ENCODE results near the gene HSPA1B. TPM values are rescaled to one million over a fixed set of nuclear protein-coding genes. Genes with fewer than 3 reads are reported as not detected.

HSPA1B gene
- total RNA-seq, 1 experiment from 2014 or later = 147 TPM

DNA sequence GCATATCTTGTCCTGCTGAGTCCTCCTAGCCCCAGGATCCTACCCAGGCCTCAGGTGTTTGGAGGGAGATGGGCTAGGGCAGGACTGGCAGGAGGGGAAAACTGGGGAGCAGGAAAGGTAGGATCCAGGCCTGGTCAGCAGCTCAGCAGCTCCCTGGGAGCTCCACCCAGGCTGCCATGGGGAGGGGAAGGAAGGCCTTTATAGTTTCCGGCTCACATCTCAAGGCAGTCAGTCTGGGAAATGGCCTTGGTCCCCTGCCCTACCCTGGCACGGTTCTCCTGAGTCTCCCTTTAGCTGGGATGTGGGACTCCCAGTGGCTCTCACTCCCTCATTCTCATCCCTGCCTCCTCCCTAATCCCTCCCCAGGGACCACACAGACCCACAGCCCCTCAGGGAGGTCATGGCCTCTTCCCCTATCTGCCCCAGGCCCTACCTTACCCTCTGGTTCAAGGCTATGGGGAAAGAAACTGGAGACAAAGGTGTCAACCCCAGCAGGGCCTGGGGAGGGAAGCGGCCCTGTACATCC lies 49.6 kb downstream of the HSPA1B start:
- no peaks in the 10 kb centered on the region for H3K9me3 ChIP-seq (ENCODE audit: control insufficient read depth, insufficient read depth, low read depth, low read length)
- peaks cover 37% of the 10 kb centered on the region for H3K4me1 ChIP-seq (ENCODE audit: control insufficient read depth, insufficient read depth, low read length)
- ChIA-PET POLR2A (no interaction called here), CTCF (no interaction called here)
- DNase-seq (ENCODE audit: low read depth, low spot score) = no peak
- ATAC-seq = peak; percentile 49
- H3K36me3 ChIP-seq (ENCODE audit: control insufficient read depth, insufficient read depth, low read length) = no peaks in the 10 kb centered on the region
- in situ Hi-C loops (cut with HindIII; ENCODE audit: low pct_unique_long_range_greater_than_20kb, low sequenced_read_pairs) (no loop called here), intact Hi-C loops (cut with micrococcal nuclease; ENCODE audit: unreplicated experiment) (no loop called here)
- TF ChIP-seq SIN3A (IDR thresholded peaks at IDR 0.05; ENCODE audit: borderline replicate concordance, insufficient read depth, low read depth, low read length) (no peak), POLR2AphosphoS5 (IDR thresholded peaks at IDR 0.05; ENCODE audit: low read depth, low read length) (no peak), TCF7L2 (IDR thresholded peaks at IDR 0.05; ENCODE audit: low read depth, low read length) (no peak)
- TF ChIP-seq, protein P1, sequence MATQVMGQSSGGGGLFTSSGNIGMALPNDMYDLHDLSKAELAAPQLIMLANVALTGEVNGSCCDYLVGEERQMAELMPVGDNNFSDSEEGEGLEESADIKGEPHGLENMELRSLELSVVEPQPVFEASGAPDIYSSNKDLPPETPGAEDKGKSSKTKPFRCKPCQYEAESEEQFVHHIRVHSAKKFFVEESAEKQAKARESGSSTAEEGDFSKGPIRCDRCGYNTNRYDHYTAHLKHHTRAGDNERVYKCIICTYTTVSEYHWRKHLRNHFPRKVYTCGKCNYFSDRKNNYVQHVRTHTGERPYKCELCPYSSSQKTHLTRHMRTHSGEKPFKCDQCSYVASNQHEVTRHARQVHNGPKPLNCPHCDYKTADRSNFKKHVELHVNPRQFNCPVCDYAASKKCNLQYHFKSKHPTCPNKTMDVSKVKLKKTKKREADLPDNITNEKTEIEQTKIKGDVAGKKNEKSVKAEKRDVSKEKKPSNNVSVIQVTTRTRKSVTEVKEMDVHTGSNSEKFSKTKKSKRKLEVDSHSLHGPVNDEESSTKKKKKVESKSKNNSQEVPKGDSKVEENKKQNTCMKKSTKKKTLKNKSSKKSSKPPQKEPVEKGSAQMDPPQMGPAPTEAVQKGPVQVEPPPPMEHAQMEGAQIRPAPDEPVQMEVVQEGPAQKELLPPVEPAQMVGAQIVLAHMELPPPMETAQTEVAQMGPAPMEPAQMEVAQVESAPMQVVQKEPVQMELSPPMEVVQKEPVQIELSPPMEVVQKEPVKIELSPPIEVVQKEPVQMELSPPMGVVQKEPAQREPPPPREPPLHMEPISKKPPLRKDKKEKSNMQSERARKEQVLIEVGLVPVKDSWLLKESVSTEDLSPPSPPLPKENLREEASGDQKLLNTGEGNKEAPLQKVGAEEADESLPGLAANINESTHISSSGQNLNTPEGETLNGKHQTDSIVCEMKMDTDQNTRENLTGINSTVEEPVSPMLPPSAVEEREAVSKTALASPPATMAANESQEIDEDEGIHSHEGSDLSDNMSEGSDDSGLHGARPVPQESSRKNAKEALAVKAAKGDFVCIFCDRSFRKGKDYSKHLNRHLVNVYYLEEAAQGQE (IDR thresholded peaks at IDR 0.05; ENCODE audit: insufficient read depth in 1 of 2, low read depth in 2 of 2, low read length in 1 of 2) = no peak
- TF ChIP-seq, protein P2, sequence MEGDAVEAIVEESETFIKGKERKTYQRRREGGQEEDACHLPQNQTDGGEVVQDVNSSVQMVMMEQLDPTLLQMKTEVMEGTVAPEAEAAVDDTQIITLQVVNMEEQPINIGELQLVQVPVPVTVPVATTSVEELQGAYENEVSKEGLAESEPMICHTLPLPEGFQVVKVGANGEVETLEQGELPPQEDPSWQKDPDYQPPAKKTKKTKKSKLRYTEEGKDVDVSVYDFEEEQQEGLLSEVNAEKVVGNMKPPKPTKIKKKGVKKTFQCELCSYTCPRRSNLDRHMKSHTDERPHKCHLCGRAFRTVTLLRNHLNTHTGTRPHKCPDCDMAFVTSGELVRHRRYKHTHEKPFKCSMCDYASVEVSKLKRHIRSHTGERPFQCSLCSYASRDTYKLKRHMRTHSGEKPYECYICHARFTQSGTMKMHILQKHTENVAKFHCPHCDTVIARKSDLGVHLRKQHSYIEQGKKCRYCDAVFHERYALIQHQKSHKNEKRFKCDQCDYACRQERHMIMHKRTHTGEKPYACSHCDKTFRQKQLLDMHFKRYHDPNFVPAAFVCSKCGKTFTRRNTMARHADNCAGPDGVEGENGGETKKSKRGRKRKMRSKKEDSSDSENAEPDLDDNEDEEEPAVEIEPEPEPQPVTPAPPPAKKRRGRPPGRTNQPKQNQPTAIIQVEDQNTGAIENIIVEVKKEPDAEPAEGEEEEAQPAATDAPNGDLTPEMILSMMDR (IDR thresholded peaks at IDR 0.05) = no peak
- peak overlapping the region; percentile 77 for H3K27ac ChIP-seq (ENCODE audit: low read length)
- BruUV-seq (replicated peaks) = no TSS peak
- H3K4me3 ChIP-seq (ENCODE audit: low read depth in 2 of 2, low read length in 2 of 2) = no peak overlapping the region
- H3K27me3 ChIP-seq (ENCODE audit: control insufficient read depth, insufficient read depth, low read length) = no peaks in the 10 kb centered on the region

DNA sequence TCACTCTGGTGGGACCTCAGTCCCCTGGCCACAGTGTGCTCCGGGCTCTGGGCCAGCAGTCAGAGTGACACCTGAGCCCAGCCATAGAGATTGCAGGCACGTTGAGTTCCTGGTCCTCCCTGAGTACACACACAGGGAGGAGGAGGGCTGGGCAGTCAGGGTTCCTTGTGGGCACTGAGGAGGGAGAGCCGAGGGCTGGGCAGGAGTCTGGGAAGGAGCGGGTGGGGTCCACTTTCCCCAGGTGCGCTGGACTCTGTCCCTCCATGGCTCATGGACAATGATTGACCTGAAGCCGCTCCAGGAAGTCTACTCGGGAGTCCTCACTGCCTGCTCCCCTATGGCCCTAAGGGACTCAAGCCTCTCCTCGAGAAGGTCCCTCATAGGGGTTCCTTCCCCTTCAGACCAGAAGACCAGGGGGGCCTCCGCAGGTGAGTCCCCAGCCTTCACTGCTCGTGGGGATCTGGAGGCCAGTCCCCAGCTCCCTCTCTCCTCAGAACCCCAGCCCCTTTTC lies 50.2 kb downstream of the HSPA1B start:
- no peaks in the 10 kb centered on the region for H3K36me3 ChIP-seq (ENCODE audit: control insufficient read depth, insufficient read depth, low read length)
- intact Hi-C loops (cut with micrococcal nuclease; ENCODE audit: unreplicated experiment) = no loop called here
- H3K27me3 ChIP-seq (ENCODE audit: control insufficient read depth, insufficient read depth, low read length) = no peaks in the 10 kb centered on the region
- no peak for DNase-seq (ENCODE audit: low read depth, low spot score)
- H3K9me3 ChIP-seq (ENCODE audit: control insufficient read depth, insufficient read depth, low read depth, low read length) = no peaks in the 10 kb centered on the region
- no TSS peak for BruUV-seq (replicated peaks)
- H3K4me3 ChIP-seq (ENCODE audit: low read depth in 2 of 2, low read length in 2 of 2) = no peak overlapping the region
- peak overlapping the region; percentile 77 for H3K27ac ChIP-seq (ENCODE audit: low read length)
- ATAC-seq = peak; percentile 60
- TF ChIP-seq POLR2AphosphoS5 (IDR thresholded peaks at IDR 0.05; ENCODE audit: low read depth, low read length) (no peak), TCF7L2 (IDR thresholded peaks at IDR 0.05; ENCODE audit: low read depth, low read length) (no peak), SIN3A (IDR thresholded peaks at IDR 0.05; ENCODE audit: borderline replicate concordance, insufficient read depth, low read depth, low read length) (no peak)
- TF ChIP-seq, protein P1 (IDR thresholded peaks at IDR 0.05; ENCODE audit: insufficient read depth in 1 of 2, low read depth in 2 of 2, low read length in 1 of 2) = no peak
- TF ChIP-seq, protein P2 (IDR thresholded peaks at IDR 0.05) = no peak
- in situ Hi-C loops (cut with HindIII; ENCODE audit: low pct_unique_long_range_greater_than_20kb, low sequenced_read_pairs) = no loop called here
- peaks cover 37% of the 10 kb centered on the region for H3K4me1 ChIP-seq (ENCODE audit: control insufficient read depth, insufficient read depth, low read length)
- ChIA-PET CTCF (no interaction called here), POLR2A (no interaction called here)

Data from Panc1 (cell line).